Tibial nerve (tissue), 4 donors: ENCODE data around the gene FOS. TPM values are rescaled to one million over a fixed set of nuclear protein-coding genes. Genes with fewer than 3 reads are reported as not detected.

Source experiments
- DNase-seq, 2 donors: peaks; one replicate each; pipeline ENCODE4 v3.0.0-alpha.2; 2019; ENCODE audit warnings: low spot score in 2 of 2
- H3K27ac ChIP-seq, 4 donors: fragments of 200-600 bp; sonication (generic) in 3 of 4; one replicate each; pipeline ENCODE4 v1.5.1; 2017 to 2019; ENCODE audit warnings: mild to moderate bottlenecking in 1 of 4
- H3K27me3 ChIP-seq, 2 donors: fragments of 200-600 bp; sonication (generic) in 1 of 2; one replicate each; pipeline versions ENCODE4 v1.5.1 to v1.6.0; 2017 to 2019
- H3K36me3 ChIP-seq, 3 donors: fragments of 200-600 bp; sonication (generic); one replicate each; pipeline ENCODE4 v1.5.1; 2018 to 2019
- H3K4me1 ChIP-seq, 4 donors: fragments of 200-600 bp; sonication (generic) in 3 of 4; one replicate each; pipeline ENCODE4 v1.5.1; 2017 to 2019
- H3K4me3 ChIP-seq, 4 donors: fragments of 200-600 bp; sonication (generic) in 3 of 4; one replicate each; pipeline ENCODE4 v1.5.1; 2017 to 2019; ENCODE audit warnings: mild to moderate bottlenecking in 1 of 4, moderate library complexity in 1 of 4
- H3K9me3 ChIP-seq, 4 donors: fragments of 200-600 bp; sonication (generic) in 3 of 4; one replicate each; pipeline ENCODE4 v1.5.1; 2017 to 2019
- CTCF ChIP-seq, 5 experiments: fragments of 200-600 bp in 3 of 5; fragments of 450-650 bp in 2 of 5; sonication (generic) in 3 of 5; IDR thresholded peaks; one replicate each; pipeline ENCODE4 v1.5.1; 2016 to 2019; ENCODE audit warnings: antibody characterized with exemption in 5 of 5, mild to moderate bottlenecking in 3 of 5, moderate library complexity in 2 of 5
- EP300 ChIP-seq, 2 donors: sonication (generic); formaldehyde crosslinking; IDR thresholded peaks; one replicate each; pipeline ENCODE4 v1.6.1; 2017; ENCODE audit warnings: antibody characterized with exemption in 2 of 2, mild to moderate bottlenecking in 1 of 2
- POLR2A ChIP-seq, 2 donors: fragments of 450-650 bp; IDR thresholded peaks; one replicate each; pipeline ENCODE4 v1.6.1; 2017; ENCODE audit warnings: antibody characterized with exemption in 2 of 2, mild to moderate bottlenecking in 2 of 2, moderate library complexity in 2 of 2
- WGBS, 2 donors: methylation state at CpG; one replicate each; pipeline ENCODE4 v1.1.5; 2018; 5-methylcytosine and 5-hydroxymethylcytosine counted together
- total RNA-seq, 4 donors: library from RNA; depleted of rRNA; stranded (reverse); fragments of >200 nt; gene quantifications; one replicate each; pipeline ENCODE4 v1.1.0, GENCODE V29; 2016

Gene FOS
- total RNA-seq, 4 donors from 2014 or later, result 373 to 1,352 (median 619) TPM

DNA sequence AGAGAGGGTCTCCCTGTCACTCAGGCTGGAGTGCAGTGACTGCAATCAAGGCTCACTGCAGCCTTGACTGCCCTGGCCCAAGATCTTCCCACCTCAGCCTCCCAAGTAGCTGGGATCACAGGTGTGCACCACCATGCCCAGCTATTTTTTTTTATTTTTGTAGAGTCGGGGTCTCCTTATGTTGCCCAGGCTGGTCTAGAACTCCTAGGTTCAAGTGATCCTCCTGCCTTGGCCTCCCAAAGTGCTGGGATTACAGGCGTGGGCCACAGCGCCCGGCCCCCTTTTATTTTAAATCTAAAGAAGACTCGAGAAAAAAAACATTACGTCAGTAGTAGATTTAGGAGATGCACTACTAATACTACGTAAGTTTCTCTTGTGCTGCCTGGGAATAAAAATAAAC is 14.3 kb downstream of the FOS start:
- TF ChIP-seq EP300 (IDR thresholded peaks at IDR 0.05), result no peak
- no peak for TF ChIP-seq POLR2A (IDR thresholded peaks at IDR 0.05)
- TF ChIP-seq CTCF (IDR thresholded peaks at IDR 0.05), result no peak
- DNase-seq, result no peak
- Histone ChIP-seq H3K27ac (peak overlapping the region in 1 of 4 donors; percentile 97), H3K4me1 (peaks cover 0 to 37% (median 19%) of the 10 kb centered on the region in 4 donors), H3K9me3 (no peaks in the 10 kb centered on the region), H3K27me3 (no peaks in the 10 kb centered on the region), H3K36me3 (no peaks in the 10 kb centered on the region), H3K4me3 (no peak overlapping the region)
- 93% methylated on average over 7 of the region's 7 CpGs for WGBS, 2 donors

GRCh38 chr14:75293920-75294648 is 15.5 kb downstream of the FOS start:
- H3K27ac ChIP-seq, result peak overlapping the region; percentile 94 to 97 (median 96)
- DNase-seq, result peak; percentile 87 to 93
- H3K36me3 ChIP-seq, result no peaks in the 10 kb centered on the region
- peak; percentile 44 to 77 for TF ChIP-seq POLR2A (IDR thresholded peaks at IDR 0.05)
- peak in 1 of 5 experiments; percentile 25 for TF ChIP-seq CTCF (IDR thresholded peaks at IDR 0.05)
- TF ChIP-seq EP300 (IDR thresholded peaks at IDR 0.05), result peak; percentile 91 to 97
- H3K9me3 ChIP-seq, result no peaks in the 10 kb centered on the region
- no peaks in the 10 kb centered on the region for H3K27me3 ChIP-seq
- 0 to 1% methylated on average over 24 to 43 of the region's 59 CpGs for WGBS, 2 donors
- H3K4me3 ChIP-seq, result peak overlapping the region; percentile 43 to 67 (median 54)
- peaks cover 0 to 47% (median 25%) of the 10 kb centered on the region in 4 donors for H3K4me1 ChIP-seq

DNA sequence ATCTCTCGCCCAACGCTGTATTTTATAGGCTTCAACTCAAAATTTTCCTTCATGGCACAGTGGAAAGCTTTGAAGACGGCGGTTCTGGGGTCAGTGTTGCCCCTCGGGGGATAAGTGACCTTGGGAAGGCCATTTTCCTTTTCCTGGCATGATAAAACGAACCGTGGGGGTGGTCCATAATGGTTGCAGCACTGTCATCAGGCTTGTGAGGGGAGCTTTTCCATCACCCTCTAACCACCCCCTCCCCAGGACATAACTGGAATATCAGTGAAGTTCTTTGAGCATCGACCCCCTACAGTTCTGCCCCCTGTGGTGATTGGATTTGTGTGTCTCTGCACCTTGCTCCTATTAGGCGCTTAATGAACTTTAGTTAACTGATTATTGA is 16.0 kb downstream of the FOS start:
- WGBS, 2 donors, result 1 to 3% methylated on average over 9 of the region's 9 CpGs
- Histone ChIP-seq H3K27me3 (no peaks in the 10 kb centered on the region), H3K4me3 (peak overlapping the region; percentile 40 to 67 (median 52)), H3K4me1 (peaks cover 0 to 52% (median 28%) of the 10 kb centered on the region in 4 donors), H3K27ac (peak overlapping the region; percentile 94 to 97 (median 96)), H3K9me3 (no peaks in the 10 kb centered on the region), H3K36me3 (no peaks in the 10 kb centered on the region)
- TF ChIP-seq EP300 (IDR thresholded peaks at IDR 0.05) (no peak), POLR2A (IDR thresholded peaks at IDR 0.05) (no peak), CTCF (IDR thresholded peaks at IDR 0.05) (peak in 4 of 5 experiments; percentile 1 to 41 (median 26))
- no peak for DNase-seq

DNA sequence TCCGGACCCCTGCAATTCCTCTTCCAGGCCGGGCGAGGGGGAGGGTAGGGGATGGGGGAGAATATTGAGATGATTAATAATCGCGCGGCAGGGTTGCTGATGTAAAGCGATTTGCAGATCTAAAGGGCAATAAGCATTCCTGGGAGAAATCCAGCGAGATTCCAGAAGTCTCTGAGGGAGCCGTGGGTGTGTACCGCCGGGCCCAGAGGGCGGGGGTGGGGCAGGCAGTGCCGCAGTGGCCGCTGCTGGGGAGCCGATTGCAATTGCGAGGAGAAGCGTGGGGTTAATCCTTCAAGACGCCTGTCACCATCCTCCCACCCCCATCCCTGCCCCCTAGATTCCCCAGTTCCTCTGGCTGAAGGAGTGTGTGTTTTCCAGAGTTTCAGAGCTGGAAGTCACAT is 16.4 kb downstream of the FOS start:
- Histone ChIP-seq H3K27me3 (no peaks in the 10 kb centered on the region), H3K36me3 (no peaks in the 10 kb centered on the region), H3K4me3 (peak overlapping the region; percentile 40 to 67 (median 52)), H3K9me3 (no peaks in the 10 kb centered on the region), H3K4me1 (peaks cover 0 to 55% (median 28%) of the 10 kb centered on the region in 4 donors), H3K27ac (peak overlapping the region; percentile 94 to 97 (median 96))
- DNase-seq, result peak; percentile 53 to 67
- TF ChIP-seq EP300 (IDR thresholded peaks at IDR 0.05) (peak; percentile 15 to 62), POLR2A (IDR thresholded peaks at IDR 0.05) (peak; percentile 3 to 28), CTCF (IDR thresholded peaks at IDR 0.05) (no peak)
- whole genome bisulfite sequencing, 2 donors, result 1 to 3% methylated on average over 17 to 18 of the region's 18 CpGs
